ENCODE results near the gene NEK7.

NEK7 gene

DNA sequence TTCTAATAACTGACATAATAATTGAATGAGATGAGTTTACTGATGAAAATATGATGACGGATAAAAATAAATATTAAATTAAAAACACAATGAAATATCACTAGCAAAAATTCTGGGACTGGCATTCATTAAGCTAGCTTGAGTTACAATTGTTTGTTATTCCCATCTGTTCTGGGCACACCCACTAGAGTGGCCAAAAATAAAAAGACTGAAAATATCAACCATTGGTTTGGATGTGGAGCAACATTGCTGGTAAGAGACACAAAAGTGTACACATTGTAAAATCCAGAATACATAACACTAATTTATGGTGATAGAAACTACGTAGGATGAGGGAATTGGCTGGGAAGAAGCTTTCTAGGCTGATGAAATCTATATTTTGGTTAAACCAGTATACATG is 9.6 kb upstream of the NEK7 start:
- no peak for DNase-seq

GRCh38 chr1:198150369-198150768 is 6.4 kb upstream of the NEK7 start:
- DNase-seq: no peak

GRCh38 chr1:198151688-198152087 is 5.1 kb upstream of the NEK7 start:
- DNase-seq: no peak

GRCh38 chr1:198153103-198153502 is 3.7 kb upstream of the NEK7 start:
- DNase-seq: peak in 1 of 3 donors; percentile 22

DNA sequence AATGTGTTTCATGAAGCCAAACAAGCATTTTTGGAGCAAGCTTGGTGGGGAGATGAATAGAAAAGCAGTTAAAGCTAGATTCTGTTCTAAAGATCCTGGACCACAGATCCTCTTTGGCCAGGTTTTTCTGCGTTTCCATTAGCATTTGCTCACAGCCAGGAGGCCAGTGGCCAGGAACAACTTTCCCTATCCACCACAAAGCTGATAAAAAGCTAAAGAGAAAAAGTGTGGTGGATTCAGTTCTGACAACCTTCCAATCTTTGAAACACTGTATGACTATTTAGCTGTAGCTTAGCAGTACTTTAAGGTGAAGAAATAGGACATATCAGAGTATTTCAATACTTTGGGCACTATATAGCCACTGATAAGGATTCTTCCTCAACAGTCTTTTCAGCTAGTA is 3.0 kb upstream of the NEK7 start:
- no peak for DNase-seq

DNA sequence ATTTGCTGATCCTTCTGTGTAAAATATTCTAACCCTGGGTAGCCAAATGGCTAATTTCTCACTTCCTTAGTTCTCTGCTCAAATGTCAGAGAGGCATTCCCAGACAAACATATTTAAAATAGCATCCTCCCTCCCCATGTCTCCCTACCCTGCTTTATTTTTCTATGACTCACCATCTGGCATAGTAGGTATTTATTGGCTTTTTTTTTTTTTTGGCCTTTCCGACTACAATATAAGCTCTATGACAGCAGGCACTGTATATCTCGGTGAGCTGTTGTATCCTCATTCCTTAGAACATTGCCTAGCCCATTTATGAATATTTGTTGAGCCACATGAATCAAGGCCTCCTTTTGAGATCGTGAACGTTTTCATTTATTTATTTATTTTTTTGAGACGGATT is 1.5 kb upstream of the NEK7 start:
- no peak for DNase-seq

DNA sequence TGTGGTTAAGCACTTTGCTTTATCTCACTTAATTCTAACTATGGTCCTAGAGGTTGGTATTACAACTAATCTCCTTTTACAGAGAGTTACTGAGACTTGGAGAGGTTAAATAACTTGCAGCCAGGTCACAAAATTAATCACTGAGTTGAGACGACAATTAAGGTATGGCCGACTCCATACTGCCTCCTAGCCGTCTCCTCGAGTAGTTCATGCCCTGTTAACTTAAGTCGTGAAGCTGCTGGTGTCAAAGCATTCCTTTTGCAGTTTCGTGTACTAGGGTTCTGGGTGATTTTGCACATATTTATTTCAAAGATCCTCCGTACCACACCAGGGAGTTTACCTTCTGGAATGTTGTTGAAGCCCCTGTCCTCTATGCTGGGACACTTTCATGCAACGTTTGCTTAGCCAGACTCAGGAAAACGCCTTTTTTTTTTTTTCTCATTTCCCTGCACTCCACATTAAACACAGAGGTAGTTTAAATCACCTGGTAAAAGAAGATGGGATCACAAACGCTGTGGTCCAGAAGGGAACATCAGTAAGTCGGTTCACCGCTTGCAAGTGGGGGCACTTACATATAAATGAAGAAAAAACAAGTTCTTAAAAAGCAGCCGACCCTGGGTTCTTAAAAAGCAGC is 570 bp upstream of the NEK7 start:
- peak; percentile 79 to 83 (median 81) for DNase-seq

DNA sequence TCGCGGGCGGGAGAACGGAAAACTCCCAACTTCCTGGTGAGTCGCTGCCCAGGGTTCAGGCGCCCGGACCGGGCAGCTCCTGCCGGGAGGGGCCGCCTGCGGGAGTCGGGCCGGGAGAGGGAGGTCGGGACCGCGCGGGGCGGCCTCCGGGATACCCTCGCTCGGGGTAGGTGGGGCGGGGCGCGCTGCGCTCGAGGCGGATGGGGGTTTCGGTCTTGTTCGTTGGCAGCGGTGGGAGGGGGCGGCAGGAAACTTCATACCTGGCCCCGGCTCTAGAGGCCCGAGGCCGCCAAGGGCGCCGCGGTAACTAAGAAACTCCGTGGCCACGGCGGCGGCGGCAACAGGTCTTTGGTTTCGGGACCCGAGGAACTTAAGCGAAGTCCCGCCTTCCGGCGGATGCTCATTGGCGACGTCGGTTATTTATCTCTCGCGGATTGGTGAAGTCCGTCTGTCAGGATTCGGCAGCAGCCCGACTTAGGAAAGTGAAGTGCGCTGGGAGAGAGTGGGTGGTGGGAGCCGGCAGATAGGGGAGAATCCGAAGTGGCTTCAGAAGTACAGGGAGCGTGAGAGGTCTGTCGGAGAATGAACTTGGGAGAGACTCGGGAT is 546 bp downstream of the NEK7 start:
- DNase-seq: peak; percentile 95 to 98 (median 97)

DNA sequence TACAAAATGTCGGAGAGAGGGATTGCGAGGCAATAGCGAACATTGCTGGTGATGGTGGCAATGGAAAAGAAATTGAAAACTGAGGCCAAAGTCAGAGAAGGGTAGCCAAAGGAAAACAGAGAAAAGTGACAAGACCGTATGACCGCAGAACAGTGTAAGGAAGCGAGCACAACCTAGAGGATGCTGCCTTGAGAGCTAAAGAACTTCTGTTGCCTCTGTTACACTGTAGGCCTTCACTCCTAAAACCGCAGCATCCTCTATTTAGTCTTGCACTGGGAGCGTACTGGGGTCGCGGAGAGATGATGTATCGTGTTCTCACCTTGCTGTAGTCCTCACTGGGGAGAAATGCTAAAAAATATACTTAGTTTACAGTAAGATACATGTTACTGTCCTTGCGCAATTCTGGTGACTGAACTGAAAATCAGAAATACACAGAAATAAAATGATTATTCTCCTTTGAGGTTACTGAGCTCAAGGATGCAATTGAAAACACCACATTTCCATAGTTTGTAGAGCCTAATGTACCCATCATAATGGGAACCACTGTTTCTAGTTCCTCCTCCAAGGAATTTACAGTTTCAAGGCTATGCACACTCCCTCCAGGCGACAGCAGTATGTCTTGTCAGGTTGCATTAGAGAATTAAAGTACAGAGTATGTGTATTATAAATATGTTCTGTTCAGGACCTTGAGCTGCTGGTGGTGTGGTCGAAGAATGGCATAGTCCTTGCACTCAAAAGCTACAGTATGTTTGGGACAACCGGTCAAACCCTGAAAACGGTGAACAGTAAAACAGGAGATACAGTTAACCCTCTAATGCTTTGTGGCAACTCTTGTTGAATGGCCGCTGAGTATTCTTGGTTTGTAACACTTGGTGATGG is 1.3 kb downstream of the NEK7 start:
- peak in 2 of 3 donors; percentile 18 to 27 for DNase-seq

DNA sequence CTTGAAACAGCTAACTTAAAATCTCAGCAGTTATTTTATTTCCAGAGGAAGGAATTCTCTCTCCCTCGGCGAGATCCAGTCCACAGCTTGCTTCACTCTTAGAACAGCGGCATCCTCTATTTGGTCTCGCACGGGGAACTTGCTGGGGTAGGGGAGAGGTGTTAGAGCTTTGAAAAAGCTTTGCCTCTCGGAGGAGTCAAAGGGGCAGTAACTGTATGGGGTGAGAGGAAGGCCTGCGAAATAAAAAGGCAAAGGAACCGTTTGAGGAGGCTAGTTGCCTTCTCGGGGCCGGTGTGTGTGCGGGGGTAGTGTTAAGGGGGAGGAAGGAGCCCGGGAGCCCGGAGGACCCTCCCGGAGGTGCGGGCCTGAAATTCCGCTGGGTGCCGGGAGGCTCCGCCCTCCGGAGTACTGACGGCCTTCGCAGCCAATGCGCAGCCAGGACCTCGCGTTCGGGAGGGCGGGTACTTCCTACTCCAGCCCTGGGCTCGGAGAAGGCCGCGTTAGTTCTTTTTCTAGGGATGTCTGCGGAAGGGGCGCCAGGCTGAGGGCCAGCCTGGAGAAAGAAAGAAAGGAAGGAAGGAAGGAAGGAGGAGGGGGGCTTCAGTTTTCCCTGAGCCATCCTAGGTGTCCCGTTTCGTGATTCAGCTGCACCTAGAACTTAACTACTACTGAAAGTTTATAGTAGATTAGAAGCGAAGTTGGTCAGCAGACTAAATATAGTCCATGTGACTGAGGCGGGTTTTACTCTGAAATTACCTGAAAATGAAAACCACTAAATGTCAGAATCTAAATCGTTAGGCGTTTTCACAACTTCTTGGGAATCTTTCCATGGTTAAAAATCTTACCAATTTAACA is 2.2 kb downstream of the NEK7 start:
- DNase-seq: peak; percentile 91 to 94 (median 92)

DNA sequence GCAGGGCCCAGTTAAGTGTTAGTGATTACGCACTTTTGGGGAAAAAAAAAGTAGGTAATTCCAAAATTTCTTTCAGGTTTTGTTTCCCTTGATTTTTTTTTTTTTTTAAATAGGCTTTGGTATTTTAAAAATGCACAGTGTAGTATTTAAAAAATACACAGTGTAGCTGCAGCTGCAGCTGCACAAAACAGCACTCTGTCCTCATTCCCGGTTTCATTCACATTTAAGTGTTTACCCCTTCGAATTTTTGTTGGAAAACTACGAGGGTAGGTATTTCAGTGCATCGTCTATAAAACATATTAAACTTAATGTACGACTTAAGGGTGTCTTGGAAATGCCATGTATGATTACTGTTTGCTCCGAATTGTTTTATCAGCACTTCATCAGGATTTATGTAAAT is 3.4 kb downstream of the NEK7 start:
- no peak for DNase-seq

DNA sequence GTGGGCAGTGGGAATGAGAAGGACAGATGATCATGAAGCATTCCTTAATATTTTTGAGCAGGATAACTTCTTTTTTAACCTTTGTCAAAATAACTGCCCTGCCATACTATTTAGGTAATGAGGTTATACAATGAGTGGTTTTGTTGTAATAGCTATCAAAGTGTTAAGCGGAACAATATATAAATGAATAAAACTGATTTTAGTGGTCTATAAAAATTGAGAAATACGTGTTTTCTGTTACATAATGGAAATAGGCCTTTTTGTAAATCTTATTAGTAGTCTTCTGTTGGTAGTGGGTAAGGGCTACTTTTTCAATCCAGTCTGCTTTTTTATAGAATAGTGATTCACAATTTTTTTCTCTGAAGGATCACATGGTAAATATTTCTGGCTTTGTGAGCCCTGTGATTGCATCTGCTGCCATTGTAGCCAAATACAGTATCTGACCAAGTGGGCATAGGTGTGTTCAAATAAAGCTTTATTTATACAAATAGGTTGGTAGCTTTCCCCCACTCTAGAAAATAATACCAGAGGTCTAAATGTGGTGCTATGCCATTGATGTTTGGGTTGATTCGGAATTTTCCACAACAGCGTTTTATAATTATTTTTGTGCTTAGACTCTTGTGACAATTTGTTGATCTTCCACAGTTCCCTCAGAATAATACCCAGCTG is 4.3 kb downstream of the NEK7 start:
- DNase-seq: no peak

GRCh38 chr1:198161718-198162090 is 4.9 kb downstream of the NEK7 start:
- DNase-seq: no peak

DNA sequence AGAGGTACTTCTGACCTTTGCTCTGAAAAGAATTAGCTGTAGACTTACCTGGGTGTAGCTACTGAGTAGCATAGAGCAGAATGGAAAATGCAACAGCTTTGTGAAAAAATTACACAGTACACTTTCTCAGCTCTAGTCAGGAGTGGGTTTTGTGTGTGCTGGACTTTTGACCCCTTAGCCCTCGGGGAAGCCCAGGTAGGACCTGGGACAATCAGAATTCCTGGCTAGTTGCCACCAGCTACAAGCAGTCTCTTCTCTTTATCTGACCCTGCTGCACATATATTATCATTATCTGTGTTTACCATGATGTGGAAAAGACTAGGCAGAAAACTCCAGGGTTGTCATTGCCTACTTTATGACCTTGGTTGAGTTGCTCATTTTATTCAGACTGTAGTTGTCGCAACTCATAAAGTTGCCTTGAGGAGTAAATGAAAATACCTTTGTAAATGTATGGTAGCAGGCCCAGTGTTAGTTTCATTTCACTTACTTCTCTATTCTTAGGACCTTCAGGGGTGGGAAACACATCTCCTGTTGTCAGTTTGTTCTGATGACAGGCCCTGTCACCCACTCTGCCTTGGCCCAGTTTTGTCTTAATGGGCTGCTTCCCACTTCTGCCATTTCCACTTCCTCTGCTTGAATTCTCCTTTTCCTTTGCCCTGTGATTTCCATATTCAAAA is 5.4 kb downstream of the NEK7 start:
- DNase-seq: peak; percentile 73 to 86 (median 81)

- no peak for DNase-seq
Measured at GRCh38 chr1:198165927-198166647, 9.3 kb downstream of the NEK7 start.

- no peak for DNase-seq
Measured at GRCh38 chr1:198166900-198167299, 10.1 kb downstream of the NEK7 start.

DNA sequence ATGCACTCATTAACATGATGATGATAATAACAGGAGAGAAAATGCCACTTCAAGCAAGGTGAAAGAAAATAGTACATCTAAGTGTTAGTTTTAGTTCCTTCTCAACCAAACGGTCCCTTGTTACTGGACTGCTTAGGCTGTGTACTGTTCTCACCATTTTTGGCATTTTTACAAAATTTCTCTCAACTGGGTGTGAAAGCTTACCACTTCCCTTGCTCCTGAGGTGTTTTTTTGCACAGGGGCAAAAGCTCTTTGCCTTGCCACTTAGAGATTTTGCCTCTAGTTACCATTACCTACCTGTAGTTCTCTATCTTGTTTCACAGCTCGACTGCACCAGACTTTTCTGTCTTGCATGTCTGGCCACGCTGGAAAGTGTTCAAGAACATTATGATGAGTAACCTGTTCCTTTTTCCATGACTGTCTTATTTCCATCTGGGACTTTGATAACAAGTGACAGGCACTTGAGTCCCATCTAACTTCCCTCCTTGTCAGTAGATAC is 10.7 kb downstream of the NEK7 start:
- peak in 1 of 3 donors; percentile 15 for DNase-seq

GRCh38 chr1:198168227-198168626 is 11.4 kb downstream of the NEK7 start:
- no peak for DNase-seq

GRCh38 chr1:198169672-198170071 is 12.9 kb downstream of the NEK7 start:
- no peak for DNase-seq

DNA sequence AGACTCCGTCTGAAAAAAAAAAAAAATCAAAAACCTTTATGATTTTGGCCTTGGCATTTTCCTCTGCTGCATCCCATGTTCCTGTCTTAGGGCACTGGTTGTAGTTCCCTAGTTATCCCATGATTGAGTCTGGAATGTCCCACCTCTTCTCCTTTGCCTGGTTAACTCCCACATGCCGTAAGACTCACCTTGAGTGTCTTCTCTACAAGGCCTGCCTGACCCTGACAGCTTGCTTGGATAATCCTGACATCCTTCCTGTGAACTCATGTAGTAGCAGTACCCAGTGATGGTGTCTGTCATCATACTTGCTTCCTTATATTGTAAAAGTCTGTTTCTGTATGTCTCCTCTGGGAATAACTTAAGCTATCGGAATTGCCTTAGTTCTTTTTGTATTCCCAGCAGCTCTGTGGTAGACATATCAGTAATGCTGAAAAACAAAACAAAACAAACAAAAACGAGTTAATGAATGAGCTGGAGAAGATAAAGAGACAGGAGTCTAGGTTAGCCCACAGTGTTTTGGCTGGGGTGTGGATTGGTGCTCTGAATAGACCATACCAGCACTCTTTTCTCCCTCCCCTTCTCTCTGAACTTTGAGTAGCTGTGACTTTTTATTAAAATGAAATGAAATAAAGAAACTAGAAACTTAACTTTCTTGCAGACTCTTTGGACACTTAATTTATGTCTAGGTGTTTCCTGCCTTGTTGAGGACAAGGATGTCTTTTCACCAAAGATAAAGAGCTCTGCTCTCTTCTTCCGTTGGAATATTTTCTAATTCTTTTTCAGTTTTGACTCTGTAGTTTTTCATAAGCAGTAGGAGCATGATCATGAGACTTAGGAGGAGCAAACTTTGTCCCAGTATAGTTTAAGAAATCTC is 15.1 kb downstream of the NEK7 start:
- DNase-seq: peak; percentile 24 to 44 (median 26)
